Islet precursor cell (in vitro differentiated cells): Measurements from ENCODE around the gene STIP1.

Experiments
- DNase-seq: peaks from one replicate; pipeline ENCODE4 v3.0.0-alpha.2; 2018

The STIP1 gene

GRCh38 chr11:64224891-64225607 is 39.1 kb downstream of the STIP1 start:
- no peak for DNase-seq

GRCh38 chr11:64225608-64226506 is 39.9 kb downstream of the STIP1 start, which contains the start of the genes NUDT22 and TRPT1:
NUDT22 (plus strand) TSS chr11:64226274; CDS start chr11:64226653, 379 bp downstream.
TRPT1 (minus strand) TSS chr11:64226186; CDS start chr11:64225860, 326 bp downstream.
- DNase-seq: peak; percentile 93

GRCh38 chr11:64226507-64227051 is 40.6 kb downstream of the STIP1 start:
- no peak for DNase-seq

GRCh38 chr11:64227405-64227956 is 41.5 kb downstream of the STIP1 start:
- no peak for DNase-seq

GRCh38 chr11:64229090-64229743 is 43.2 kb downstream of the STIP1 start:
- no peak for DNase-seq

- DNase-seq: no peak
Observed at GRCh38 chr11:64229744-64230170, 43.8 kb downstream of the STIP1 start.

GRCh38 chr11:64230171-64230984 is 44.4 kb downstream of the STIP1 start, which contains the start of gene DNAJC4:
DNAJC4 (plus strand) TSS chr11:64230548; CDS start chr11:64230855, 307 bp downstream.
- peak; percentile 97 for DNase-seq

- DNase-seq: no peak
Observed at GRCh38 chr11:64230985-64231365, 45.0 kb downstream of the STIP1 start.

- DNase-seq: no peak
Observed at GRCh38 chr11:64231546-64231945, 45.6 kb downstream of the STIP1 start.

- no peak for DNase-seq
Observed at GRCh38 chr11:64232182-64232966, 46.4 kb downstream of the STIP1 start.

GRCh38 chr11:64232967-64233315 is 47.0 kb downstream of the STIP1 start:
- DNase-seq: no peak

GRCh38 chr11:64233913-64234586 is 48.1 kb downstream of the STIP1 start, which contains the start of gene VEGFB:
VEGFB (plus strand) TSS chr11:64234584; CDS start chr11:64234834, 250 bp downstream.
- peak; percentile 75 for DNase-seq

GRCh38 chr11:64234647-64235379 is 48.8 kb downstream of the STIP1 start:
- no peak for DNase-seq

GRCh38 chr11:64235437-64236161 is 49.6 kb downstream of the STIP1 start:
- no peak for DNase-seq

GRCh38 chr11:64237484-64237951 is 51.5 kb downstream of the STIP1 start:
- DNase-seq: no peak

- DNase-seq: no peak
Observed at GRCh38 chr11:64238076-64238475, 52.1 kb downstream of the STIP1 start.

- DNase-seq: no peak
Observed at GRCh38 chr11:64238999-64239398, 53.0 kb downstream of the STIP1 start.

- DNase-seq: no peak
Observed at GRCh38 chr11:64239662-64240434, 53.9 kb downstream of the STIP1 start.
